Ishikawa (cell line): ENCODE results near the gene UNC80.

ENCODE experiments used
- CEBPB ChIP-seq: IDR thresholded peaks from 2 replicates; pipeline ENCODE4 v1.6.1; 2012
- CREB1 ChIP-seq: IDR thresholded peaks from 2 replicates; pipeline ENCODE4 v1.6.1; 2012; ENCODE audit warnings: low read depth
- EGR1 ChIP-seq: IDR thresholded peaks from 2 replicates; pipeline ENCODE4 v1.6.1; 2012
- EP300 ChIP-seq: IDR thresholded peaks from 2 replicates; pipeline ENCODE4 v1.6.1; 2012; ENCODE audit warnings: borderline replicate concordance
- FOXM1 ChIP-seq: IDR thresholded peaks from 2 replicates; pipeline ENCODE4 v1.6.1; 2012; ENCODE audit warnings: low read depth, borderline replicate concordance
- RAD21 ChIP-seq: IDR thresholded peaks from 2 replicates; pipeline ENCODE4 v1.6.1; 2012; ENCODE audit warnings: low read depth
- TAF1 ChIP-seq: IDR thresholded peaks from 2 replicates; pipeline ENCODE4 v1.6.1; 2012; ENCODE audit warnings: low read depth, mild to moderate bottlenecking
- TCF12 ChIP-seq: IDR thresholded peaks from 2 replicates; pipeline ENCODE4 v1.6.1; 2012; ENCODE audit warnings: low read depth
- TEAD4 ChIP-seq: IDR thresholded peaks from 2 replicates; pipeline ENCODE4 v1.6.1; 2012
- YY1 ChIP-seq: IDR thresholded peaks from 2 replicates; pipeline ENCODE4 v1.6.1; 2012; ENCODE audit warnings: low read depth
- ZBTB7A ChIP-seq: IDR thresholded peaks from 2 replicates; pipeline ENCODE4 v1.6.1; 2012; ENCODE audit warnings: low read depth
- TF ChIP-seq, protein P1 (sequence below): IDR thresholded peaks from 2 replicates; pipeline ENCODE4 v1.6.1; 2012; ENCODE audit warnings: low read depth, mild to moderate bottlenecking
- TF ChIP-seq, protein P2 (sequence below): IDR thresholded peaks from 2 replicates; pipeline ENCODE4 v1.6.1; 2012
- TF ChIP-seq, protein P3 (sequence below): IDR thresholded peaks from 2 replicates; pipeline ENCODE4 v1.6.1; 2012

DNA sequence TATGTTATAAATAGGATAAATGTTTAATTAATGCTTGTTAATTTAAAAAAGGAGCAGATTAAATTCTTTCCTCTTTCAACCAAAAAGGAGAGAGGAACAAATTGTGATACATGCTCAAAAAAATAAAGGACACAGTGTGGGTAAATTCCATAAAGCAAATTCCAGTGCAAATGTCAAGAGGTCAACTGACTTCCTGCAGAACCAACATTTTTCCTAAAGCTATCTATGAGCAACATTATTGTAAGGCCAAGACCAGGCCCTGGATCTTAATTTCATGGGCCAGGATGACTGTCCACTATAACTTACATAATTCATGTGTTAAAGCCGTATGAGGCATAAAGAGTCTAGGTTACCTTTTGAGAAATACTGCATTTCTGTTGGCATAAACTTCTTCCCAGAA, 136.9 kb downstream of the UNC80 start:
- TF ChIP-seq EP300 (no peak), RAD21 (no peak), YY1 (no peak), TAF1 (no peak), FOXM1 (no peak), CEBPB (no peak), CREB1 (no peak), EGR1 (no peak), TCF12 (no peak), TEAD4 (no peak), ZBTB7A (no peak)
- TF ChIP-seq, protein P1, sequence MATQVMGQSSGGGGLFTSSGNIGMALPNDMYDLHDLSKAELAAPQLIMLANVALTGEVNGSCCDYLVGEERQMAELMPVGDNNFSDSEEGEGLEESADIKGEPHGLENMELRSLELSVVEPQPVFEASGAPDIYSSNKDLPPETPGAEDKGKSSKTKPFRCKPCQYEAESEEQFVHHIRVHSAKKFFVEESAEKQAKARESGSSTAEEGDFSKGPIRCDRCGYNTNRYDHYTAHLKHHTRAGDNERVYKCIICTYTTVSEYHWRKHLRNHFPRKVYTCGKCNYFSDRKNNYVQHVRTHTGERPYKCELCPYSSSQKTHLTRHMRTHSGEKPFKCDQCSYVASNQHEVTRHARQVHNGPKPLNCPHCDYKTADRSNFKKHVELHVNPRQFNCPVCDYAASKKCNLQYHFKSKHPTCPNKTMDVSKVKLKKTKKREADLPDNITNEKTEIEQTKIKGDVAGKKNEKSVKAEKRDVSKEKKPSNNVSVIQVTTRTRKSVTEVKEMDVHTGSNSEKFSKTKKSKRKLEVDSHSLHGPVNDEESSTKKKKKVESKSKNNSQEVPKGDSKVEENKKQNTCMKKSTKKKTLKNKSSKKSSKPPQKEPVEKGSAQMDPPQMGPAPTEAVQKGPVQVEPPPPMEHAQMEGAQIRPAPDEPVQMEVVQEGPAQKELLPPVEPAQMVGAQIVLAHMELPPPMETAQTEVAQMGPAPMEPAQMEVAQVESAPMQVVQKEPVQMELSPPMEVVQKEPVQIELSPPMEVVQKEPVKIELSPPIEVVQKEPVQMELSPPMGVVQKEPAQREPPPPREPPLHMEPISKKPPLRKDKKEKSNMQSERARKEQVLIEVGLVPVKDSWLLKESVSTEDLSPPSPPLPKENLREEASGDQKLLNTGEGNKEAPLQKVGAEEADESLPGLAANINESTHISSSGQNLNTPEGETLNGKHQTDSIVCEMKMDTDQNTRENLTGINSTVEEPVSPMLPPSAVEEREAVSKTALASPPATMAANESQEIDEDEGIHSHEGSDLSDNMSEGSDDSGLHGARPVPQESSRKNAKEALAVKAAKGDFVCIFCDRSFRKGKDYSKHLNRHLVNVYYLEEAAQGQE: no peak
- TF ChIP-seq, protein P2, sequence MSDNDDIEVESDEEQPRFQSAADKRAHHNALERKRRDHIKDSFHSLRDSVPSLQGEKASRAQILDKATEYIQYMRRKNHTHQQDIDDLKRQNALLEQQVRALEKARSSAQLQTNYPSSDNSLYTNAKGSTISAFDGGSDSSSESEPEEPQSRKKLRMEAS: no peak
- TF ChIP-seq, protein P3, sequence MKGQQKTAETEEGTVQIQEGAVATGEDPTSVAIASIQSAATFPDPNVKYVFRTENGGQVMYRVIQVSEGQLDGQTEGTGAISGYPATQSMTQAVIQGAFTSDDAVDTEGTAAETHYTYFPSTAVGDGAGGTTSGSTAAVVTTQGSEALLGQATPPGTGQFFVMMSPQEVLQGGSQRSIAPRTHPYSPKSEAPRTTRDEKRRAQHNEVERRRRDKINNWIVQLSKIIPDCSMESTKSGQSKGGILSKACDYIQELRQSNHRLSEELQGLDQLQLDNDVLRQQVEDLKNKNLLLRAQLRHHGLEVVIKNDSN: no peak
